H1 (cell line): Measurements from ENCODE around the gene EEF1AKMT2. TPM values are rescaled to one million over a fixed set of nuclear protein-coding genes. Genes with fewer than 3 reads are reported as not detected.

ENCODE experiments used
- CTCF ChIA-PET: fragments of 300-600 bp; sonication (Branson Sonifier 250); formaldehyde crosslinking; loops from one replicate; lab custom pipeline; 2021; ENCODE audit not compliant: partially characterized antibody; lab: Charles Lee
- POLR2A ChIA-PET: fragments of 300-600 bp; sonication (Branson Sonifier 250); formaldehyde crosslinking; loops from one replicate; lab custom pipeline; 2021; ENCODE audit warnings: inconsistent platforms; ENCODE audit not compliant: partially characterized antibody; lab: Charles Lee
- DNase-seq, 2 experiments: peaks; one replicate each; pipeline versions ENCODE4 v3.0.0 to v3.0.0-alpha.2; 2010 to 2022; ENCODE audit warnings: low spot score in 2 of 2, low read depth in 1 of 2, mixed read lengths in 1 of 2
- FAIRE-seq: peaks from 2 replicates; lab custom pipeline; 2011; peaks lifted over from hg19 to GRCh38; lab: Jason Lieb, UNC
- H2AFZ ChIP-seq: 2 replicates; pipeline ENCODE4 v1.8.1; 2012; ENCODE audit warnings: low read length, inconsistent platforms
- H2AK5ac ChIP-seq: 2 replicates; pipeline ENCODE4 v1.6.1; 2013; ENCODE audit warnings: low read depth, low read length
- H2BK120ac ChIP-seq: replicated peaks from 2 replicates; pipeline ENCODE3; 2013; ENCODE audit warnings: low read depth, low read length, inconsistent platforms
- H2BK12ac ChIP-seq: 2 replicates; pipeline ENCODE4 v1.6.1; 2013; ENCODE audit warnings: low read depth, low read length
- H2BK15ac ChIP-seq: 2 replicates; pipeline ENCODE4 v1.6.1; 2013; ENCODE audit warnings: low read length
- H2BK20ac ChIP-seq: 2 replicates; pipeline ENCODE4 v1.6.1; 2013; ENCODE audit warnings: low read length
- H2BK5ac ChIP-seq: 2 replicates; pipeline ENCODE4 v1.6.1; 2013; ENCODE audit warnings: low read depth, low read length
- H3K14ac ChIP-seq: 2 replicates; pipeline ENCODE4 v1.6.1; 2013; ENCODE audit warnings: inconsistent platforms; ENCODE audit not compliant: insufficient read length
- H3K18ac ChIP-seq: 2 replicates; pipeline ENCODE4 v1.6.1; 2013; ENCODE audit warnings: low read length; ENCODE audit errors: extremely low read depth
- H3K23ac ChIP-seq: 2 replicates; pipeline ENCODE4 v1.6.1; 2013; ENCODE audit warnings: inconsistent platforms; ENCODE audit not compliant: insufficient read length
- H3K23me2 ChIP-seq: 2 replicates; pipeline ENCODE4 v1.6.1; 2013; ENCODE audit warnings: low read depth, low read length
- H3K27ac ChIP-seq: 2 replicates; pipeline ENCODE4 v1.6.1; 2011; ENCODE audit warnings: low read depth, low read length, inconsistent platforms
- H3K27me3 ChIP-seq, 4 experiments: replicated peaks in 1 of 4; 1 replicate in 1 of 4; 2 replicates in 3 of 4; pipeline versions ENCODE4 v1.6.1 to v1.8.1; 2011 to 2013; ENCODE audit warnings: low read length in 3 of 4, mild to moderate bottlenecking in 3 of 4, inconsistent platforms in 2 of 4, mixed read lengths in 2 of 4, moderate library complexity in 1 of 4; ENCODE audit not compliant: control insufficient read depth in 3 of 4, insufficient read depth in 3 of 4; ENCODE audit errors: extremely low read depth in 1 of 4
- H3K36me3 ChIP-seq, 4 experiments: 2 replicates each; pipeline versions ENCODE4 v1.6.1 to v1.8.1; 2011 to 2013; ENCODE audit warnings: mild to moderate bottlenecking in 4 of 4, low read length in 3 of 4, moderate library complexity in 2 of 4, control low read depth in 1 of 4, inconsistent platforms in 1 of 4; ENCODE audit not compliant: insufficient read depth in 4 of 4, control insufficient read depth in 2 of 4
- H3K4ac ChIP-seq: replicated peaks from 2 replicates; pipeline ENCODE3; 2013; ENCODE audit warnings: low read length, low read depth, mixed read lengths, inconsistent platforms; ENCODE audit not compliant: insufficient read length
- H3K4me1 ChIP-seq, 4 experiments: replicated peaks in 1 of 4; 1 replicate in 1 of 4; 2 replicates in 3 of 4; pipeline versions ENCODE4 v1.6.1 to v1.8.1; 2011 to 2013; ENCODE audit warnings: low read length in 3 of 4, inconsistent platforms in 2 of 4, mixed read lengths in 1 of 4; ENCODE audit not compliant: insufficient read depth in 4 of 4, control insufficient read depth in 3 of 4
- H3K4me2 ChIP-seq, 2 experiments: 2 replicates each; pipeline versions ENCODE4 v1.6.1 to v1.8.1; 2011 to 2013; ENCODE audit warnings: low read depth in 2 of 2, low read length in 2 of 2, control low read depth in 1 of 2, inconsistent platforms in 1 of 2, mild to moderate bottlenecking in 1 of 2; ENCODE audit not compliant: insufficient read depth in 1 of 2
- H3K4me3 ChIP-seq, 4 experiments: fragments of 200-600, 300-600 bp in 1 of 4; sonication (generic), shearing (Covaris generic), sonication (Bioruptor Twin) in 1 of 4; 2 replicates each; pipeline versions ENCODE4 v1.5.1 to v1.8.1; 2011 to 2016; ENCODE audit warnings: low read length in 4 of 4, low read depth in 3 of 4, control low read depth in 2 of 4, inconsistent platforms in 2 of 4, mild to moderate bottlenecking in 2 of 4, mixed read lengths in 1 of 4, moderate library complexity in 1 of 4; ENCODE audit not compliant: insufficient read depth in 2 of 4; ENCODE audit errors: extremely low read depth in 1 of 4
- H3K56ac ChIP-seq: replicated peaks from 2 replicates; pipeline ENCODE3; 2013; ENCODE audit warnings: low read depth, mild to moderate bottlenecking, mixed read lengths, low read length, inconsistent platforms; ENCODE audit not compliant: insufficient read length
- H3K79me1 ChIP-seq: 2 replicates; pipeline ENCODE4 v1.6.1; 2013; ENCODE audit warnings: low read depth, low read length, control low read depth
- H3K79me2 ChIP-seq, 2 experiments: 2 replicates each; pipeline versions ENCODE4 v1.6.1 to v1.8.1; 2012 to 2013; ENCODE audit warnings: low read length in 2 of 2, mild to moderate bottlenecking in 2 of 2, inconsistent platforms in 1 of 2; ENCODE audit not compliant: insufficient read depth in 2 of 2, control insufficient read depth in 1 of 2
- H3K9ac ChIP-seq, 4 experiments: replicated peaks in 1 of 4; 1 replicate in 1 of 4; 2 replicates in 3 of 4; pipeline versions ENCODE4 v1.6.1 to v1.8.1; 2011 to 2013; ENCODE audit warnings: low read depth in 3 of 4, low read length in 3 of 4, control low read depth in 2 of 4, mild to moderate bottlenecking in 2 of 4, moderate library complexity in 2 of 4, inconsistent platforms in 1 of 4; ENCODE audit errors: extremely low read depth in 1 of 4
- H3K9me3 ChIP-seq, 2 experiments: 2 replicates each; pipeline versions ENCODE4 v1.6.1 to v1.8.1; 2012 to 2013; ENCODE audit warnings: mild to moderate bottlenecking in 2 of 2, moderate library complexity in 2 of 2, control low read depth in 1 of 2, inconsistent platforms in 1 of 2, low read depth in 1 of 2, low read length in 1 of 2, mixed read lengths in 1 of 2; ENCODE audit not compliant: insufficient read depth in 2 of 2
- H4K20me1 ChIP-seq, 2 experiments: replicated peaks in 1 of 2; 2 replicates each; pipeline versions ENCODE3 to v1.8.1; 2011 to 2013; ENCODE audit warnings: inconsistent platforms in 2 of 2, low read length in 2 of 2, mild to moderate bottlenecking in 1 of 2; ENCODE audit not compliant: insufficient read depth in 2 of 2, control insufficient read depth in 1 of 2
- H4K5ac ChIP-seq: 2 replicates; pipeline ENCODE4 v1.6.1; 2013; ENCODE audit warnings: low read length, low read depth, mixed read lengths, inconsistent platforms; ENCODE audit not compliant: insufficient read length
- H4K8ac ChIP-seq: 2 replicates; pipeline ENCODE4 v1.8.0; 2013; ENCODE audit warnings: mild to moderate bottlenecking, moderate library complexity, low read length, inconsistent platforms; ENCODE audit not compliant: insufficient read depth; ENCODE audit errors: extremely low read depth
- H4K91ac ChIP-seq: replicated peaks from 2 replicates; pipeline ENCODE3; 2013; ENCODE audit warnings: low read length, mixed read lengths, inconsistent platforms; ENCODE audit not compliant: insufficient read length
- KDM4A ChIP-seq: IDR thresholded peaks from one replicate; pipeline ENCODE4 v1.7.1; 2012; ENCODE audit warnings: low read depth, mild to moderate bottlenecking, moderate library complexity, low read length, inconsistent platforms; ENCODE audit not compliant: severe bottlenecking
- SIN3A ChIP-seq, 2 experiments: IDR thresholded peaks in 1 of 2; conservative IDR thresholded peaks in 1 of 2; 2 replicates each; pipeline ENCODE4 v1.6.1; 2011 to 2012; ENCODE audit warnings: low read length in 2 of 2, improper control_type of control experiment in 1 of 2, low read depth in 1 of 2, mild to moderate bottlenecking in 1 of 2
- SP2 ChIP-seq: IDR thresholded peaks from 2 replicates; pipeline ENCODE4 v1.6.1; 2012; ENCODE audit warnings: mild to moderate bottlenecking, low read length, inconsistent platforms
- WGBS, 2 experiments: shearing (Covaris generic) in 1 of 2; methylation state at CpG; one replicate each; pipeline versions ENCODE4 v1.1.6 to v1.1.7; 2013 to 2015; ENCODE audit warnings: low lambda C conversion rate in 2 of 2, mixed read lengths in 2 of 2, inconsistent platforms in 1 of 2, low coverage in 1 of 2, missing lambda C conversion rate in 1 of 2; ENCODE audit not compliant: insufficient replicate concordance in 2 of 2, insufficient coverage in 1 of 2, insufficient read length in 1 of 2; ENCODE audit errors: extremely low coverage in 1 of 2, missing lambda C conversion rate in 1 of 2; 5-methylcytosine and 5-hydroxymethylcytosine counted together
- polyA plus RNA-seq, 7 experiments: library from polyadenylated mRNA; depleted of rRNA in 3 of 7; stranded (reverse) in 5 of 7; unstranded in 2 of 7; fragments of >200 nt in 5 of 7; fragments of 200-250 nt in 2 of 7; gene quantifications; 1 replicate in 5 of 7; 2 replicates in 1 of 7; 4 replicates in 1 of 7; pipeline versions ENCODE4 v1.2.1 to v1.2.3, GENCODE V29; 2011 to 2013; ENCODE audit warnings: missing spikeins in 2 of 7, mixed read lengths in 2 of 7
- total RNA-seq: library from RNA; stranded (reverse); fragmentation: NEBNext Ultra II Directional; extraction: Animal tissue kit (Norgen Biotek cat#: 25700); gene quantifications from 2 replicates; pipeline ENCODE4 v1.2.1, GENCODE V29; 2021

Gene EEF1AKMT2
- total and polyA plus RNA-seq, 2 of the 8 experiments (the other 6 are each of a cell fraction or from before 2014, with no cell fraction given), result 9.8 to 26.8 TPM

- CTCF ChIA-PET, result interaction anchor here (0.6 to 10.3 kb wide), 15 partner anchors 7 to 204 kb away, joined by 3 to 86 read pairs (median 3); no protein-coding TSS in a partner anchor
- POLR2A ChIA-PET, result interaction anchor here (0.8 kb wide), 1 partner anchor 77 kb away, joined by 3 read pairs; no protein-coding TSS in a partner anchor
- Histone ChIP-seq H3K4me1 (peaks cover 10 to 19% (median 10%) of the 10 kb centered on the region in 4 experiments), H3K9me3 (no peaks in the 10 kb centered on the region), H3K56ac (no peak overlapping the region), H3K27me3 (no peaks in the 10 kb centered on the region; a peak in 2 of 7 replicates), H2AK5ac (no peak overlapping the region), H3K23ac (no peak overlapping the region), H3K9ac (no peak overlapping the region), H2AFZ (no peak overlapping the region), H2BK5ac (no peak overlapping the region), H2BK15ac (no peak overlapping the region), H2BK12ac (no peak overlapping the region), H2BK20ac (no peak overlapping the region), H3K4me2 (no peak overlapping the region), H3K36me3 (no peaks in the 10 kb centered on the region), H4K5ac (no peak overlapping the region), H3K23me2 (no peaks in the 10 kb centered on the region), H3K79me1 (peaks cover 16% of the 10 kb centered on the region), H4K91ac (no peak overlapping the region), H4K8ac (no peak overlapping the region), H2BK120ac (no peak overlapping the region), H3K18ac (no peak overlapping the region), H3K4ac (no peak overlapping the region), H3K27ac (no peak overlapping the region), H3K4me3 (no peak overlapping the region), H4K20me1 (peaks cover 6 to 26% of the 10 kb centered on the region in 2 experiments), H3K14ac (no peak overlapping the region), H3K79me2 (peaks cover 0 to 14% of the 10 kb centered on the region in 2 experiments; a peak in 1 of 4 replicates)
- peak in 1 of 2 experiments; percentile 26 for DNase-seq
- FAIRE-seq, result no peak
- 89% methylated on average over 13 of the region's 13 CpGs; no CpG with 5 or more reads in 1 of the 2 experiments for WGBS, 2 experiments
- TF ChIP-seq KDM4A (no peak), SP2 (no peak), SIN3A (conservative IDR thresholded peaks at IDR 0.05 in 1 of 2, IDR thresholded peaks at IDR 0.05 in 1 of 2; ENCODE audit: low read depth in 1 of 2, low read length in 2 of 2) (no peak)
Measured at GRCh38 chr10:124733571-124734245, 58.0 kb downstream of the EEF1AKMT2 start.
